OCI-LY7 (cell line): ENCODE measurements around the gene SC5D.

Source experiments
- EZH2phosphoT487 ChIP-seq: fragments of 200-600 bp; sonication (generic); IDR thresholded peaks from 2 replicates; pipeline ENCODE4 v1.6.1; 2018; ENCODE audit warnings: low read depth, borderline replicate concordance, mild to moderate bottlenecking, mixed run types, antibody characterized with exemption, low read length, moderate library complexity, mixed read lengths
- TF ChIP-seq, protein P1 (sequence below): fragments of 200-600 bp; sonication (generic); conservative IDR thresholded peaks from 2 replicates; pipeline ENCODE4 v1.5.1; 2014; ENCODE audit warnings: mild to moderate bottlenecking, antibody characterized with exemption, low read length, moderate library complexity, mixed read lengths

DNA sequence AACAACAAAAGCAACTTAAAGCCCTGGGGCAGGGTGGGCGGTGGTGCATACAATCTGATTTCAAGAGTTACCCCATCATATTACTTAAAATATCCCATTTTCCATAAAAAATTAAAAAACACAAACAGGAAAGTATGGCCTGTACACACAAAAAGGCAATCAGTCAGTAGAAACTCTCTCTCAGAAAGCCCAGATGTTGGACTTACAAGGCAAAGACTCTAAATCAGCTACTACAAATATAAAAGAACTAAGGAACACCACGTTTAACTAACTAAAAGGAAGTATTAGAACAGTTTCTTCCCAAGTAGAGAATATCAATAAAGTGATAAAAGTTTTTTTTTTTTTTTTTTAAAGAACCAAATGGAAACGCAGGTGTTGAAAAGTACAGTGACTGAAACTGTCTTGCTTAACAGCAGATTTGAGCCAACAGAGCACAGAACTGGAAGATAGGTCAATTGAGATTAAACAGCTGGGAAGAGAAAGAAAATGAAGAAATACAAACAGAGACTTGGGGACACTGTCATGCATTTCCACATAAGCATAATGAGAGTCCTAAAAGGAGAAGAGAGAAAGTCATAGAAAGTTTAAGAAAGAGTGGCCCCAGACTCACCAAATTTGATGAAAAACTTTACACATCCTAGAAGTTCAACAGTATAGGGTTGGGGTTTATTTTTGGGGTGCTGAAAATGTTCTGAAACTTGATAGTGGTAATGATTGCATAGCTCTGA is 8.6 kb downstream of the SC5D start:
- TF ChIP-seq, protein P1, sequence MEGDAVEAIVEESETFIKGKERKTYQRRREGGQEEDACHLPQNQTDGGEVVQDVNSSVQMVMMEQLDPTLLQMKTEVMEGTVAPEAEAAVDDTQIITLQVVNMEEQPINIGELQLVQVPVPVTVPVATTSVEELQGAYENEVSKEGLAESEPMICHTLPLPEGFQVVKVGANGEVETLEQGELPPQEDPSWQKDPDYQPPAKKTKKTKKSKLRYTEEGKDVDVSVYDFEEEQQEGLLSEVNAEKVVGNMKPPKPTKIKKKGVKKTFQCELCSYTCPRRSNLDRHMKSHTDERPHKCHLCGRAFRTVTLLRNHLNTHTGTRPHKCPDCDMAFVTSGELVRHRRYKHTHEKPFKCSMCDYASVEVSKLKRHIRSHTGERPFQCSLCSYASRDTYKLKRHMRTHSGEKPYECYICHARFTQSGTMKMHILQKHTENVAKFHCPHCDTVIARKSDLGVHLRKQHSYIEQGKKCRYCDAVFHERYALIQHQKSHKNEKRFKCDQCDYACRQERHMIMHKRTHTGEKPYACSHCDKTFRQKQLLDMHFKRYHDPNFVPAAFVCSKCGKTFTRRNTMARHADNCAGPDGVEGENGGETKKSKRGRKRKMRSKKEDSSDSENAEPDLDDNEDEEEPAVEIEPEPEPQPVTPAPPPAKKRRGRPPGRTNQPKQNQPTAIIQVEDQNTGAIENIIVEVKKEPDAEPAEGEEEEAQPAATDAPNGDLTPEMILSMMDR = no peak
- no peak for TF ChIP-seq EZH2phosphoT487
